ENCODE results near the gene SVOP. TPM values are rescaled to one million over a fixed set of nuclear protein-coding genes. Genes with fewer than 3 reads are reported as not detected.
"Not testable (repeated sequence)": the region's sequence is repeated elsewhere in the genome, so short reads cannot be mapped to it uniquely, and the experiment has no call there.

Gene SVOP
- total RNA-seq, 1 experiment from 2014 or later = 0.03 TPM

- Histone ChIP-seq H3K27me3 (ENCODE audit: control insufficient read depth, insufficient read depth, low read length) (no peaks in the 10 kb centered on the region), H3K36me3 (replicated peaks; ENCODE audit: control insufficient read depth, insufficient read depth, low read length) (no peaks in the 10 kb centered on the region), H3K4me3 (ENCODE audit: insufficient read depth, low read depth, low read length) (no peak overlapping the region)
- DNase-seq = no peak
Measured at GRCh38 chr12:108881953-108882352, 138.9 kb downstream of the SVOP start.

GRCh38 chr12:108879615-108880254, 141.1 kb downstream of the SVOP start, which contains the start of gene DAO:
Gene DAO, plus strand, starts transcription at chr12:108880092. Its CDS starts 4,915 bp downstream, at chr12:108885007.
- no peak for DNase-seq
- Histone ChIP-seq H3K4me3 (ENCODE audit: insufficient read depth, low read depth, low read length) (no peak within 1 kb of the TSS), H3K27me3 (ENCODE audit: control insufficient read depth, insufficient read depth, low read length) (no peaks in the 10 kb centered on the region), H3K36me3 (replicated peaks; ENCODE audit: control insufficient read depth, insufficient read depth, low read length) (no peaks in the 10 kb centered on the region)

GRCh38 chr12:108876550-108876949, 144.3 kb downstream of the SVOP start:
- Histone ChIP-seq H3K36me3 (replicated peaks; ENCODE audit: control insufficient read depth, insufficient read depth, low read length) (no peaks in the 10 kb centered on the region), H3K27me3 (ENCODE audit: control insufficient read depth, insufficient read depth, low read length) (no peaks in the 10 kb centered on the region), H3K4me3 (ENCODE audit: insufficient read depth, low read depth, low read length) (no peak overlapping the region)
- DNase-seq = no peak

- DNase-seq = no peak
- Histone ChIP-seq H3K36me3 (replicated peaks; ENCODE audit: control insufficient read depth, insufficient read depth, low read length) (no peaks in the 10 kb centered on the region), H3K4me3 (ENCODE audit: insufficient read depth, low read depth, low read length) (no peak overlapping the region), H3K27me3 (ENCODE audit: control insufficient read depth, insufficient read depth, low read length) (no peaks in the 10 kb centered on the region)
Measured at GRCh38 chr12:108875682-108876361, 145.0 kb downstream of the SVOP start.

- Histone ChIP-seq H3K36me3 (replicated peaks; ENCODE audit: control insufficient read depth, insufficient read depth, low read length) (no peaks in the 10 kb centered on the region), H3K4me3 (ENCODE audit: insufficient read depth, low read depth, low read length) (no peak overlapping the region), H3K27me3 (ENCODE audit: control insufficient read depth, insufficient read depth, low read length) (no peaks in the 10 kb centered on the region)
- DNase-seq = no peak
Measured at GRCh38 chr12:108875280-108875679, 145.6 kb downstream of the SVOP start.

GRCh38 chr12:108868781-108869180, 152.1 kb downstream of the SVOP start:
- DNase-seq = no peak
- Histone ChIP-seq H3K4me3 (ENCODE audit: insufficient read depth, low read depth, low read length) (no peak overlapping the region), H3K36me3 (replicated peaks; ENCODE audit: control insufficient read depth, insufficient read depth, low read length) (no peaks in the 10 kb centered on the region), H3K27me3 (ENCODE audit: control insufficient read depth, insufficient read depth, low read length) (no peaks in the 10 kb centered on the region)

- H3K36me3 ChIP-seq (replicated peaks; ENCODE audit: control insufficient read depth, insufficient read depth, low read length); DNase-seq; H3K4me3 ChIP-seq (ENCODE audit: insufficient read depth, low read depth, low read length); H3K27me3 ChIP-seq (ENCODE audit: control insufficient read depth, insufficient read depth, low read length): not testable (repeated sequence)
Measured at GRCh38 chr12:108866083-108866482, 154.8 kb downstream of the SVOP start.

- no peaks in the 10 kb centered on the region for H3K27me3 ChIP-seq (ENCODE audit: control insufficient read depth, insufficient read depth, low read length)
- no peak overlapping the region for H3K4me3 ChIP-seq (ENCODE audit: insufficient read depth, low read depth, low read length)
- no peaks in the 10 kb centered on the region for H3K36me3 ChIP-seq (replicated peaks; ENCODE audit: control insufficient read depth, insufficient read depth, low read length)
- DNase-seq = no peak
Measured at GRCh38 chr12:108865169-108865568, 155.7 kb downstream of the SVOP start.

GRCh38 chr12:108862588-108862959, 158.3 kb downstream of the SVOP start:
- DNase-seq = no peak
- peaks cover 2% of the 10 kb centered on the region; the same call in 1 of the 2 replicates for H3K27me3 ChIP-seq (ENCODE audit: control insufficient read depth, insufficient read depth, low read length)

GRCh38 chr12:108861878-108862587, 158.8 kb downstream of the SVOP start:
- no peak for DNase-seq
- H3K4me3 ChIP-seq (ENCODE audit: insufficient read depth, low read depth, low read length) = no peak overlapping the region
- peaks cover 2% of the 10 kb centered on the region; the same call in 1 of the 2 replicates for H3K27me3 ChIP-seq (ENCODE audit: control insufficient read depth, insufficient read depth, low read length)
- no peaks in the 10 kb centered on the region for H3K36me3 ChIP-seq (replicated peaks; ENCODE audit: control insufficient read depth, insufficient read depth, low read length)

More at GRCh38 chr12:108862588-108862959, 158.3 kb downstream of the SVOP start:
- no peaks in the 10 kb centered on the region for H3K36me3 ChIP-seq (replicated peaks; ENCODE audit: control insufficient read depth, insufficient read depth, low read length)
- H3K4me3 ChIP-seq (ENCODE audit: insufficient read depth, low read depth, low read length) = no peak overlapping the region

GRCh38 chr12:108860443-108860842, 160.4 kb downstream of the SVOP start:
- no peaks in the 10 kb centered on the region for H3K36me3 ChIP-seq (replicated peaks; ENCODE audit: control insufficient read depth, insufficient read depth, low read length)
- DNase-seq = no peak
- no peak overlapping the region for H3K4me3 ChIP-seq (ENCODE audit: insufficient read depth, low read depth, low read length)
- H3K27me3 ChIP-seq (ENCODE audit: control insufficient read depth, insufficient read depth, low read length) = peaks cover 2% of the 10 kb centered on the region; the same call in 1 of the 2 replicates

- Histone ChIP-seq H3K36me3 (replicated peaks; ENCODE audit: control insufficient read depth, insufficient read depth, low read length) (no peaks in the 10 kb centered on the region), H3K27me3 (ENCODE audit: control insufficient read depth, insufficient read depth, low read length) (peaks cover 2% of the 10 kb centered on the region; the same call in 1 of the 2 replicates), H3K4me3 (ENCODE audit: insufficient read depth, low read depth, low read length) (no peak overlapping the region)
- DNase-seq = no peak
Measured at GRCh38 chr12:108859923-108860291, 161.0 kb downstream of the SVOP start.

GRCh38 chr12:108859141-108859922, 161.5 kb downstream of the SVOP start:
- H3K36me3 ChIP-seq (replicated peaks; ENCODE audit: control insufficient read depth, insufficient read depth, low read length); H3K27me3 ChIP-seq (ENCODE audit: control insufficient read depth, insufficient read depth, low read length); DNase-seq; H3K4me3 ChIP-seq (ENCODE audit: insufficient read depth, low read depth, low read length): not testable (repeated sequence)

GRCh38 chr12:108858311-108859074, 162.4 kb downstream of the SVOP start:
- H3K4me3 ChIP-seq (ENCODE audit: insufficient read depth, low read depth, low read length) = peak overlapping the region; percentile 51
- H3K27me3 ChIP-seq (ENCODE audit: control insufficient read depth, insufficient read depth, low read length) = peaks cover 2% of the 10 kb centered on the region; the same call in 1 of the 2 replicates
- peak; percentile 67 for DNase-seq
- peaks cover 2% of the 10 kb centered on the region for H3K36me3 ChIP-seq (replicated peaks; ENCODE audit: control insufficient read depth, insufficient read depth, low read length)

Data from H7 (cell line).